H1 (cell line): ENCODE measurements around the gene OR8G5. TPM values are rescaled to one million over a fixed set of nuclear protein-coding genes. Genes with fewer than 3 reads are reported as not detected.

Source experiments
- CTCF ChIA-PET: fragments of 300-600 bp; sonication (Branson Sonifier 250); formaldehyde crosslinking; loops from one replicate; lab custom pipeline; 2021; ENCODE audit not compliant: partially characterized antibody; lab: Charles Lee
- POLR2A ChIA-PET: fragments of 300-600 bp; sonication (Branson Sonifier 250); formaldehyde crosslinking; loops from one replicate; lab custom pipeline; 2021; ENCODE audit warnings: inconsistent platforms; ENCODE audit not compliant: partially characterized antibody; lab: Charles Lee
- DNase-seq, 2 experiments: peaks; one replicate each; pipeline versions ENCODE4 v3.0.0 to v3.0.0-alpha.2; 2010 to 2022; ENCODE audit warnings: low spot score in 2 of 2, low read depth in 1 of 2, mixed read lengths in 1 of 2
- FAIRE-seq: peaks from 2 replicates; lab custom pipeline; 2011; peaks lifted over from hg19 to GRCh38; lab: Jason Lieb, UNC
- H2AFZ ChIP-seq: 2 replicates; pipeline ENCODE4 v1.8.1; 2012; ENCODE audit warnings: low read length, inconsistent platforms
- H2AK5ac ChIP-seq: 2 replicates; pipeline ENCODE4 v1.6.1; 2013; ENCODE audit warnings: low read depth, low read length
- H2BK120ac ChIP-seq: replicated peaks from 2 replicates; pipeline ENCODE3; 2013; ENCODE audit warnings: low read depth, low read length, inconsistent platforms
- H2BK12ac ChIP-seq: 2 replicates; pipeline ENCODE4 v1.6.1; 2013; ENCODE audit warnings: low read depth, low read length
- H2BK15ac ChIP-seq: 2 replicates; pipeline ENCODE4 v1.6.1; 2013; ENCODE audit warnings: low read length
- H2BK20ac ChIP-seq: 2 replicates; pipeline ENCODE4 v1.6.1; 2013; ENCODE audit warnings: low read length
- H2BK5ac ChIP-seq: 2 replicates; pipeline ENCODE4 v1.6.1; 2013; ENCODE audit warnings: low read depth, low read length
- H3K14ac ChIP-seq: 2 replicates; pipeline ENCODE4 v1.6.1; 2013; ENCODE audit warnings: inconsistent platforms; ENCODE audit not compliant: insufficient read length
- H3K18ac ChIP-seq: 2 replicates; pipeline ENCODE4 v1.6.1; 2013; ENCODE audit warnings: low read length; ENCODE audit errors: extremely low read depth
- H3K23ac ChIP-seq: 2 replicates; pipeline ENCODE4 v1.6.1; 2013; ENCODE audit warnings: inconsistent platforms; ENCODE audit not compliant: insufficient read length
- H3K23me2 ChIP-seq: 2 replicates; pipeline ENCODE4 v1.6.1; 2013; ENCODE audit warnings: low read depth, low read length
- H3K27ac ChIP-seq: 2 replicates; pipeline ENCODE4 v1.6.1; 2011; ENCODE audit warnings: low read depth, low read length, inconsistent platforms
- H3K27me3 ChIP-seq, 4 experiments: replicated peaks in 1 of 4; 1 replicate in 1 of 4; 2 replicates in 3 of 4; pipeline versions ENCODE4 v1.6.1 to v1.8.1; 2011 to 2013; ENCODE audit warnings: low read length in 3 of 4, mild to moderate bottlenecking in 3 of 4, inconsistent platforms in 2 of 4, mixed read lengths in 2 of 4, moderate library complexity in 1 of 4; ENCODE audit not compliant: control insufficient read depth in 3 of 4, insufficient read depth in 3 of 4; ENCODE audit errors: extremely low read depth in 1 of 4
- H3K36me3 ChIP-seq, 4 experiments: 2 replicates each; pipeline versions ENCODE4 v1.6.1 to v1.8.1; 2011 to 2013; ENCODE audit warnings: mild to moderate bottlenecking in 4 of 4, low read length in 3 of 4, moderate library complexity in 2 of 4, control low read depth in 1 of 4, inconsistent platforms in 1 of 4; ENCODE audit not compliant: insufficient read depth in 4 of 4, control insufficient read depth in 2 of 4
- H3K4ac ChIP-seq: replicated peaks from 2 replicates; pipeline ENCODE3; 2013; ENCODE audit warnings: low read length, low read depth, mixed read lengths, inconsistent platforms; ENCODE audit not compliant: insufficient read length
- H3K4me1 ChIP-seq, 4 experiments: replicated peaks in 1 of 4; 1 replicate in 1 of 4; 2 replicates in 3 of 4; pipeline versions ENCODE4 v1.6.1 to v1.8.1; 2011 to 2013; ENCODE audit warnings: low read length in 3 of 4, inconsistent platforms in 2 of 4, mixed read lengths in 1 of 4; ENCODE audit not compliant: insufficient read depth in 4 of 4, control insufficient read depth in 3 of 4
- H3K4me2 ChIP-seq, 2 experiments: 2 replicates each; pipeline versions ENCODE4 v1.6.1 to v1.8.1; 2011 to 2013; ENCODE audit warnings: low read depth in 2 of 2, low read length in 2 of 2, control low read depth in 1 of 2, inconsistent platforms in 1 of 2, mild to moderate bottlenecking in 1 of 2; ENCODE audit not compliant: insufficient read depth in 1 of 2
- H3K4me3 ChIP-seq, 4 experiments: fragments of 200-600, 300-600 bp in 1 of 4; sonication (generic), shearing (Covaris generic), sonication (Bioruptor Twin) in 1 of 4; 2 replicates each; pipeline versions ENCODE4 v1.5.1 to v1.8.1; 2011 to 2016; ENCODE audit warnings: low read length in 4 of 4, low read depth in 3 of 4, control low read depth in 2 of 4, inconsistent platforms in 2 of 4, mild to moderate bottlenecking in 2 of 4, mixed read lengths in 1 of 4, moderate library complexity in 1 of 4; ENCODE audit not compliant: insufficient read depth in 2 of 4; ENCODE audit errors: extremely low read depth in 1 of 4
- H3K56ac ChIP-seq: replicated peaks from 2 replicates; pipeline ENCODE3; 2013; ENCODE audit warnings: low read depth, mild to moderate bottlenecking, mixed read lengths, low read length, inconsistent platforms; ENCODE audit not compliant: insufficient read length
- H3K79me1 ChIP-seq: 2 replicates; pipeline ENCODE4 v1.6.1; 2013; ENCODE audit warnings: low read depth, low read length, control low read depth
- H3K79me2 ChIP-seq, 2 experiments: 2 replicates each; pipeline versions ENCODE4 v1.6.1 to v1.8.1; 2012 to 2013; ENCODE audit warnings: low read length in 2 of 2, mild to moderate bottlenecking in 2 of 2, inconsistent platforms in 1 of 2; ENCODE audit not compliant: insufficient read depth in 2 of 2, control insufficient read depth in 1 of 2
- H3K9ac ChIP-seq, 4 experiments: replicated peaks in 1 of 4; 1 replicate in 1 of 4; 2 replicates in 3 of 4; pipeline versions ENCODE4 v1.6.1 to v1.8.1; 2011 to 2013; ENCODE audit warnings: low read depth in 3 of 4, low read length in 3 of 4, control low read depth in 2 of 4, mild to moderate bottlenecking in 2 of 4, moderate library complexity in 2 of 4, inconsistent platforms in 1 of 4; ENCODE audit errors: extremely low read depth in 1 of 4
- H3K9me3 ChIP-seq, 2 experiments: 2 replicates each; pipeline versions ENCODE4 v1.6.1 to v1.8.1; 2012 to 2013; ENCODE audit warnings: mild to moderate bottlenecking in 2 of 2, moderate library complexity in 2 of 2, control low read depth in 1 of 2, inconsistent platforms in 1 of 2, low read depth in 1 of 2, low read length in 1 of 2, mixed read lengths in 1 of 2; ENCODE audit not compliant: insufficient read depth in 2 of 2
- H4K20me1 ChIP-seq, 2 experiments: replicated peaks in 1 of 2; 2 replicates each; pipeline versions ENCODE3 to v1.8.1; 2011 to 2013; ENCODE audit warnings: inconsistent platforms in 2 of 2, low read length in 2 of 2, mild to moderate bottlenecking in 1 of 2; ENCODE audit not compliant: insufficient read depth in 2 of 2, control insufficient read depth in 1 of 2
- H4K5ac ChIP-seq: 2 replicates; pipeline ENCODE4 v1.6.1; 2013; ENCODE audit warnings: low read length, low read depth, mixed read lengths, inconsistent platforms; ENCODE audit not compliant: insufficient read length
- H4K8ac ChIP-seq: 2 replicates; pipeline ENCODE4 v1.8.0; 2013; ENCODE audit warnings: mild to moderate bottlenecking, moderate library complexity, low read length, inconsistent platforms; ENCODE audit not compliant: insufficient read depth; ENCODE audit errors: extremely low read depth
- H4K91ac ChIP-seq: replicated peaks from 2 replicates; pipeline ENCODE3; 2013; ENCODE audit warnings: low read length, mixed read lengths, inconsistent platforms; ENCODE audit not compliant: insufficient read length
- ASH2L ChIP-seq: fragments of 200-600, 300-600 bp; sonication (generic); IDR thresholded peaks from one replicate; pipeline ENCODE4 v1.7.1; 2017; ENCODE audit warnings: low read length
- CBX5 ChIP-seq: fragments of 300-800, 300-1000 bp; sonication (generic); IDR thresholded peaks from 2 replicates; pipeline ENCODE4 v1.7.1; 2016; ENCODE audit warnings: antibody characterized with exemption, low read length, low read depth
- CEBPB ChIP-seq: IDR thresholded peaks from 2 replicates; pipeline ENCODE4 v1.6.1; 2012; ENCODE audit warnings: low read depth, low read length
- GABPA ChIP-seq: IDR thresholded peaks from 2 replicates; pipeline ENCODE4 v1.6.1; 2011; ENCODE audit warnings: mild to moderate bottlenecking, low read length, moderate library complexity, borderline replicate concordance; ENCODE audit not compliant: insufficient read depth
- JUND ChIP-seq: IDR thresholded peaks from 2 replicates; pipeline ENCODE4 v1.6.1; 2011; ENCODE audit warnings: mild to moderate bottlenecking, improper control_type of control experiment, low read length
- KDM4A ChIP-seq: IDR thresholded peaks from one replicate; pipeline ENCODE4 v1.7.1; 2012; ENCODE audit warnings: low read depth, mild to moderate bottlenecking, moderate library complexity, low read length, inconsistent platforms; ENCODE audit not compliant: severe bottlenecking
- RAD21 ChIP-seq, 2 experiments: IDR thresholded peaks in 1 of 2; conservative IDR thresholded peaks in 1 of 2; 2 replicates each; pipeline ENCODE4 v1.6.1; 2011; ENCODE audit warnings: low read depth in 2 of 2, low read length in 2 of 2, improper control_type of control experiment in 1 of 2, inconsistent platforms in 1 of 2, mild to moderate bottlenecking in 1 of 2, moderate library complexity in 1 of 2
- RNF2 ChIP-seq: fragments of 200-900, 300-1000 bp; sonication (generic); IDR thresholded peaks from 2 replicates; pipeline ENCODE4 v1.7.1; 2016; ENCODE audit warnings: borderline replicate concordance, low read depth, mild to moderate bottlenecking, antibody characterized with exemption, low read length; ENCODE audit not compliant: poor library complexity, severe bottlenecking; ENCODE audit errors: missing control alignments
- RXRA ChIP-seq: IDR thresholded peaks from 2 replicates; pipeline ENCODE4 v1.6.1; 2011; ENCODE audit warnings: low read depth, mild to moderate bottlenecking, low read length, moderate library complexity; ENCODE audit not compliant: insufficient read depth
- SP4 ChIP-seq: IDR thresholded peaks from 2 replicates; pipeline ENCODE4 v1.6.1; 2012; ENCODE audit warnings: low read length, inconsistent platforms
- SUZ12 ChIP-seq: fragments of 200-600 bp; sonication (generic); IDR thresholded peaks from 2 replicates; pipeline ENCODE4 v1.6.1; 2012; ENCODE audit warnings: mild to moderate bottlenecking, inconsistent platforms, low read length, moderate library complexity, mixed read lengths
- TAF7 ChIP-seq: optimal IDR thresholded peaks from 2 replicates; pipeline ENCODE3; 2011; ENCODE audit warnings: low read depth, mild to moderate bottlenecking, inconsistent platforms, low read length, moderate library complexity, borderline replicate concordance
- WGBS, 2 experiments: shearing (Covaris generic) in 1 of 2; methylation state at CpG; one replicate each; pipeline versions ENCODE4 v1.1.6 to v1.1.7; 2013 to 2015; ENCODE audit warnings: low lambda C conversion rate in 2 of 2, mixed read lengths in 2 of 2, inconsistent platforms in 1 of 2, low coverage in 1 of 2, missing lambda C conversion rate in 1 of 2; ENCODE audit not compliant: insufficient replicate concordance in 2 of 2, insufficient coverage in 1 of 2, insufficient read length in 1 of 2; ENCODE audit errors: extremely low coverage in 1 of 2, missing lambda C conversion rate in 1 of 2; 5-methylcytosine and 5-hydroxymethylcytosine counted together
- polyA plus RNA-seq, 7 experiments: library from polyadenylated mRNA; depleted of rRNA in 3 of 7; stranded (reverse) in 5 of 7; unstranded in 2 of 7; fragments of >200 nt in 5 of 7; fragments of 200-250 nt in 2 of 7; gene quantifications; 1 replicate in 5 of 7; 2 replicates in 1 of 7; 4 replicates in 1 of 7; pipeline versions ENCODE4 v1.2.1 to v1.2.3, GENCODE V29; 2011 to 2013; ENCODE audit warnings: missing spikeins in 2 of 7, mixed read lengths in 2 of 7
- total RNA-seq: library from RNA; stranded (reverse); fragmentation: NEBNext Ultra II Directional; extraction: Animal tissue kit (Norgen Biotek cat#: 25700); gene quantifications from 2 replicates; pipeline ENCODE4 v1.2.1, GENCODE V29; 2021

OR8G5 gene
- total and polyA plus RNA-seq, 2 of the 8 experiments (the other 6 are each of a cell fraction or from before 2014, with no cell fraction given): not detected

DNA sequence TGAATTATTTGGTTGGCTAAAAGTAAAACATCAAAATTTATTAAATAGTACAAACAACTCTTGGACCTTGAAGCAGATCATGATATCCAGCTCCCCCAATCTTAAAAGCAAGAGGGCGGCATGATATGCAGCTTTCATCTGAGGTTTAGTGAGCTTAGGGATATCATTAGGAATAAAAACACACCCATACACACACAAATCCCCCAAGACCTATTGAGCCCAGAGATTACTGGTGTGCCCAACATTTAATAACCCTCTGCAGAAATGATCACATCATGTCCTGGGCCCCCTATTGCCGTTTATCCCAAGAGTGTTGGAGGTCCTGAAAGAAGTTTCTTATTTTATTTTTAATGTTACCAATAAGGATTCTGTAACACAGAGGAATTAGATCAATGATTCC, 57.7 kb downstream of the OR8G5 start, which contains the start of gene OR8D1:
OR8D1 (minus strand) TSS at position 101 of the 400 bp plus-strand sequence. CDS start 3,183 bp downstream, outside the sequence.
- no peak within 1 kb of the TSS for H3K27ac ChIP-seq
- no peak within 1 kb of the TSS for H4K8ac ChIP-seq
- H2AFZ ChIP-seq: no peak within 1 kb of the TSS
- H2BK120ac ChIP-seq: no peak within 1 kb of the TSS
- H3K4ac ChIP-seq: no peak within 1 kb of the TSS
- DNase-seq (no peak), FAIRE-seq (no peak)
- no peaks in the 10 kb centered on the region for H3K79me2 ChIP-seq
- H3K79me1 ChIP-seq: no peaks in the 10 kb centered on the region
- H3K14ac ChIP-seq: no peak within 1 kb of the TSS
- CTCF ChIA-PET: no interaction called here
- POLR2A ChIA-PET: no interaction called here
- no peak within 1 kb of the TSS for H3K23ac ChIP-seq
- no peaks in the 10 kb centered on the region for H4K20me1 ChIP-seq
- no peak within 1 kb of the TSS for H4K5ac ChIP-seq
- H3K4me2 ChIP-seq: no peak within 1 kb of the TSS
- no peak within 1 kb of the TSS for H2BK20ac ChIP-seq
- H3K23me2 ChIP-seq: no peaks in the 10 kb centered on the region; the same call in 1 of the 2 replicates
- no peak within 1 kb of the TSS for H4K91ac ChIP-seq
- no peak within 1 kb of the TSS for H2BK12ac ChIP-seq
- H3K9me3 ChIP-seq: no peaks in the 10 kb centered on the region
- H3K4me1 ChIP-seq: no peaks in the 10 kb centered on the region
- H3K56ac ChIP-seq: no peak within 1 kb of the TSS
- no peak within 1 kb of the TSS for H2BK5ac ChIP-seq
- H3K9ac ChIP-seq: no peak within 1 kb of the TSS
- H2BK15ac ChIP-seq: no peak within 1 kb of the TSS
- H3K27me3 ChIP-seq: no peaks in the 10 kb centered on the region
- 86% methylated on average over 2 of the region's 2 CpGs; no CpG with 5 or more reads in 1 of the 2 experiments for WGBS, 2 experiments
- H2AK5ac ChIP-seq: no peak within 1 kb of the TSS
- H3K36me3 ChIP-seq: no peaks in the 10 kb centered on the region
- no peak within 1 kb of the TSS for H3K4me3 ChIP-seq
- H3K18ac ChIP-seq: no peak within 1 kb of the TSS
- TF ChIP-seq KDM4A: no peak
- TF ChIP-seq CBX5: no peak
- no peak for TF ChIP-seq RAD21 (IDR thresholded peaks at IDR 0.05 in 1 of 2, conservative IDR thresholded peaks at IDR 0.05 in 1 of 2; ENCODE audit: low read depth in 2 of 2, low read length in 2 of 2)
- TF ChIP-seq CEBPB: no peak
- TF ChIP-seq TAF7: no peak
- TF ChIP-seq RNF2: no peak
- TF ChIP-seq ASH2L: no peak
- no peak for TF ChIP-seq JUND
- no peak for TF ChIP-seq GABPA
- TF ChIP-seq SP4: no peak
- TF ChIP-seq SUZ12: no peak
- no peak for TF ChIP-seq RXRA
